Bronchial epithelial cell (primary cell): Measurements from ENCODE around the gene CAND1. TPM values are rescaled to one million over a fixed set of nuclear protein-coding genes. Genes with fewer than 3 reads are reported as not detected.

Source experiments
- DNase-seq: peaks from one replicate; pipeline ENCODE4 v3.0.0-alpha.2; 2010; ENCODE audit warnings: low read depth
- FAIRE-seq: peaks from 2 replicates; lab custom pipeline; 2011; peaks lifted over from hg19 to GRCh38; lab: Jason Lieb, UNC
- H3K27me3 ChIP-seq: 2 replicates; pipeline ENCODE4 v1.5.1; 2011; ENCODE audit warnings: low read length; ENCODE audit not compliant: control insufficient read depth, insufficient read depth
- H3K36me3 ChIP-seq: 2 replicates; pipeline ENCODE4 v1.5.1; 2011; ENCODE audit warnings: low read length; ENCODE audit not compliant: control insufficient read depth, insufficient read depth
- H3K4me3 ChIP-seq: 2 replicates; pipeline ENCODE4 v1.5.1; 2011; ENCODE audit warnings: mild to moderate bottlenecking, low read depth, low read length, control low read depth
- CTCF ChIP-seq: IDR thresholded peaks from 2 replicates; pipeline ENCODE4 v1.5.1; 2011; ENCODE audit warnings: mild to moderate bottlenecking, moderate library complexity, low read length, control low read depth, inconsistent platforms; ENCODE audit not compliant: insufficient read depth, severe bottlenecking
- total RNA-seq: library from RNA; depleted of rRNA; stranded (reverse); fragments of >200 nt; gene quantifications from 2 replicates; pipeline ENCODE4 v1.2.1, GENCODE V29; 2014

CAND1 gene
- total RNA-seq, 1 donor from 2014 or later, result 92.1 TPM

GRCh38 chr12:67299526-67299925 lies 30.4 kb downstream of the CAND1 start:
- TF ChIP-seq CTCF, result no peak
- no peak for FAIRE-seq
- H3K4me3 ChIP-seq, result no peak overlapping the region
- DNase-seq, result no peak
- no peaks in the 10 kb centered on the region for H3K27me3 ChIP-seq
- H3K36me3 ChIP-seq, result peaks cover 8% of the 10 kb centered on the region

GRCh38 chr12:67299926-67300325 lies 30.8 kb downstream of the CAND1 start:
- peak; percentile 84 for FAIRE-seq
- no peaks in the 10 kb centered on the region for H3K27me3 ChIP-seq
- no peak for TF ChIP-seq CTCF
- H3K4me3 ChIP-seq, result no peak overlapping the region
- H3K36me3 ChIP-seq, result peaks cover 9% of the 10 kb centered on the region
- DNase-seq, result no peak

GRCh38 chr12:67302162-67302561 lies 33.0 kb downstream of the CAND1 start:
- no peak for TF ChIP-seq CTCF
- DNase-seq, result peak; percentile 60
- FAIRE-seq, result no peak
- Histone ChIP-seq H3K4me3 (no peak overlapping the region), H3K36me3 (peaks cover 12% of the 10 kb centered on the region), H3K27me3 (no peaks in the 10 kb centered on the region)

- TF ChIP-seq CTCF, result no peak
- peaks cover 12% of the 10 kb centered on the region for H3K36me3 ChIP-seq
- H3K4me3 ChIP-seq, result no peak overlapping the region
- DNase-seq (no peak), FAIRE-seq (no peak)
- no peaks in the 10 kb centered on the region for H3K27me3 ChIP-seq
These were observed 36.4 kb downstream of the CAND1 start for GRCh38 chr12:67305544-67305943.

GRCh38 chr12:67306712-67307111 lies 37.6 kb downstream of the CAND1 start:
- H3K36me3 ChIP-seq, result peaks cover 13% of the 10 kb centered on the region
- no peak for TF ChIP-seq CTCF
- no peak for DNase-seq
- no peaks in the 10 kb centered on the region for H3K27me3 ChIP-seq
- H3K4me3 ChIP-seq, result no peak overlapping the region
- FAIRE-seq, result no peak

- H3K4me3 ChIP-seq, result no peak overlapping the region
- H3K27me3 ChIP-seq, result no peaks in the 10 kb centered on the region
- TF ChIP-seq CTCF, result no peak
- H3K36me3 ChIP-seq, result peaks cover 6% of the 10 kb centered on the region
- no peak for DNase-seq
- FAIRE-seq, result no peak
These were observed 46.5 kb downstream of the CAND1 start for GRCh38 chr12:67315661-67316060.
